Loucy (cell line): Measurements from ENCODE around the gene B9D1.
A peak's percentile ranks its signal among the peaks of the same experiment; 100 is the strongest.

Experiments used
- H2AFZ ChIP-seq: fragments of 200-600 bp; sonication (generic); 2 replicates; pipeline ENCODE4 v1.6.0; 2016; ENCODE audit warnings: antibody characterized with exemption, mild to moderate bottlenecking, low read length, moderate library complexity
- H3F3A ChIP-seq: fragments of 200-600 bp; 2 replicates; pipeline ENCODE4 v1.6.0; 2016; ENCODE audit warnings: antibody characterized with exemption, low read depth, mild to moderate bottlenecking
- H3K27me3 ChIP-seq: fragments of 200-600 bp; sonication (generic); 2 replicates; pipeline ENCODE4 v1.6.1; 2014; ENCODE audit warnings: low read length, mild to moderate bottlenecking; ENCODE audit not compliant: insufficient read depth, poor library complexity, severe bottlenecking
- H3K36me3 ChIP-seq: fragments of 200-600 bp; sonication (generic); 2 replicates; pipeline ENCODE4 v1.6.1; 2016; ENCODE audit warnings: low read length; ENCODE audit not compliant: insufficient read depth
- H3K4me1 ChIP-seq: fragments of 200-600 bp; sonication (generic); 2 replicates; pipeline ENCODE4 v1.5.1; 2014; ENCODE audit warnings: low read length, mild to moderate bottlenecking; ENCODE audit not compliant: insufficient read depth, poor library complexity, severe bottlenecking
- H3K4me2 ChIP-seq: fragments of 200-600 bp; sonication (generic); 2 replicates; pipeline ENCODE4 v1.6.0; 2014; ENCODE audit warnings: antibody characterized with exemption, low read length, low read depth, mild to moderate bottlenecking; ENCODE audit not compliant: poor library complexity, severe bottlenecking
- H3K4me3 ChIP-seq: fragments of 200-600 bp; sonication (generic); 2 replicates; pipeline ENCODE4 v1.5.1; 2014; ENCODE audit warnings: low read length, mild to moderate bottlenecking, mixed read lengths; ENCODE audit not compliant: poor library complexity, severe bottlenecking
- H3K79me2 ChIP-seq: fragments of 200-600 bp; sonication (generic); 2 replicates; pipeline ENCODE4 v1.6.1; 2014; ENCODE audit warnings: low read length; ENCODE audit not compliant: insufficient read depth
- H3K9ac ChIP-seq: fragments of 200-600 bp; sonication (generic); 2 replicates; pipeline ENCODE4 v1.6.0; 2014; ENCODE audit warnings: mild to moderate bottlenecking, low read depth, low read length, moderate library complexity; ENCODE audit not compliant: poor library complexity, severe bottlenecking
- H3K9me2 ChIP-seq: fragments of 200-600 bp; sonication (generic); replicated peaks from 2 replicates; pipeline ENCODE4 v1.6.1; 2016; ENCODE audit warnings: low read depth, low read length, mixed read lengths
- H3K9me3 ChIP-seq: fragments of 200-600 bp; sonication (generic); 2 replicates; pipeline ENCODE4 v1.6.1; 2014; ENCODE audit warnings: mild to moderate bottlenecking, antibody characterized with exemption, low read length, low read depth; ENCODE audit not compliant: insufficient read depth
- H4K20me1 ChIP-seq: fragments of 200-600 bp; sonication (generic); 2 replicates; pipeline ENCODE4 v1.6.0; 2014; ENCODE audit warnings: antibody characterized with exemption, low read length, mild to moderate bottlenecking; ENCODE audit not compliant: insufficient read depth, poor library complexity, severe bottlenecking
- CTCF ChIP-seq: fragments of 200-600 bp; sonication (generic); conservative IDR thresholded peaks from 2 replicates; pipeline ENCODE4 v1.5.1; 2014; ENCODE audit warnings: mild to moderate bottlenecking, antibody characterized with exemption, low read length
- EZH2phosphoT487 ChIP-seq: fragments of 200-600 bp; IDR thresholded peaks from 2 replicates; pipeline ENCODE4 v1.6.1; 2018; ENCODE audit warnings: antibody characterized with exemption, mild to moderate bottlenecking, moderate library complexity, borderline replicate concordance

B9D1 gene

GRCh38 chr17:19317359-19318095 is 45.0 kb downstream of the B9D1 start:
- Histone ChIP-seq H4K20me1 (no peaks in the 10 kb centered on the region), H3K9ac (no peak overlapping the region), H3K79me2 (no peaks in the 10 kb centered on the region), H3K4me1 (peaks cover 7% of the 10 kb centered on the region), H3K27me3 (no peaks in the 10 kb centered on the region), H3K9me2 (no peaks in the 10 kb centered on the region), H3F3A (no peaks in the 10 kb centered on the region), H3K4me3 (peak overlapping the region; percentile 48), H3K9me3 (no peaks in the 10 kb centered on the region), H3K36me3 (no peaks in the 10 kb centered on the region), H3K4me2 (peak overlapping the region; percentile 56), H2AFZ (peak overlapping the region; percentile 73)
- peak; percentile 52 for TF ChIP-seq CTCF
- no peak for TF ChIP-seq EZH2phosphoT487

GRCh38 chr17:19316761-19317358 is 45.7 kb downstream of the B9D1 start:
- Histone ChIP-seq H3K79me2 (no peaks in the 10 kb centered on the region), H3K27me3 (no peaks in the 10 kb centered on the region), H3K9ac (no peak overlapping the region), H3K9me2 (no peaks in the 10 kb centered on the region), H3K4me3 (peak overlapping the region; percentile 48), H4K20me1 (no peaks in the 10 kb centered on the region), H3K9me3 (no peaks in the 10 kb centered on the region), H3F3A (no peaks in the 10 kb centered on the region), H2AFZ (peak overlapping the region; percentile 73), H3K4me1 (peaks cover 7% of the 10 kb centered on the region), H3K4me2 (peak overlapping the region; percentile 56), H3K36me3 (no peaks in the 10 kb centered on the region)
- no peak for TF ChIP-seq EZH2phosphoT487
- no peak for TF ChIP-seq CTCF

GRCh38 chr17:19315104-19315503 is 47.4 kb downstream of the B9D1 start:
- Histone ChIP-seq H2AFZ (no peak overlapping the region), H3K9me3 (no peaks in the 10 kb centered on the region), H3K4me2 (no peak overlapping the region), H3K9ac (no peak overlapping the region), H3K27me3 (no peaks in the 10 kb centered on the region), H4K20me1 (no peaks in the 10 kb centered on the region), H3K9me2 (no peaks in the 10 kb centered on the region), H3F3A (no peaks in the 10 kb centered on the region), H3K79me2 (no peaks in the 10 kb centered on the region), H3K4me3 (no peak overlapping the region), H3K36me3 (no peaks in the 10 kb centered on the region), H3K4me1 (peaks cover 7% of the 10 kb centered on the region)
- TF ChIP-seq EZH2phosphoT487, result no peak
- TF ChIP-seq CTCF, result no peak
